Psoas muscle (tissue), 8 donors: ENCODE results near the gene ZCCHC7. TPM values are rescaled to one million over a fixed set of nuclear protein-coding genes. Genes with fewer than 3 reads are reported as not detected.

ENCODE experiments used
- ATAC-seq, 4 donors: fragments of 200-7000 bp; cut with Tn5 transposase; one replicate each; pipeline ENCODE4 v1.9.1; 2020; ENCODE audit warnings: moderate library complexity in 3 of 4, mild to moderate bottlenecking in 2 of 4
- DNase-seq, 2 donors: peaks; one replicate each; pipeline ENCODE4 v3.0.0-alpha.2; 2020
- H3K27ac ChIP-seq: fragments of 200-600 bp; one replicate; pipeline ENCODE4 v1.8.0; 2022
- H3K27me3 ChIP-seq, 3 donors: fragments of 200-600 bp in 1 of 3; one replicate each; pipeline versions ENCODE4 v1.6.1 to v1.8.0; 2013 to 2022; ENCODE audit warnings: low read length in 2 of 3, mild to moderate bottlenecking in 2 of 3, moderate library complexity in 1 of 3; ENCODE audit not compliant: insufficient read depth in 3 of 3
- H3K36me3 ChIP-seq, 2 donors: fragments of 200-600 bp in 1 of 2; one replicate each; pipeline versions ENCODE4 v1.6.1 to v1.8.0; 2013 to 2022; ENCODE audit warnings: low read depth in 1 of 2, mild to moderate bottlenecking in 1 of 2, moderate library complexity in 1 of 2; ENCODE audit not compliant: insufficient read depth in 1 of 2
- H3K4me1 ChIP-seq: fragments of 200-600 bp; one replicate; pipeline ENCODE4 v1.8.0; 2022
- H3K4me3 ChIP-seq: fragments of 200-600 bp; one replicate; pipeline ENCODE4 v1.8.0; 2022; ENCODE audit warnings: mild to moderate bottlenecking
- H3K9me3 ChIP-seq: fragments of 200-600 bp; one replicate; pipeline ENCODE4 v1.8.0; 2022
- CTCF ChIP-seq: fragments of 200-600 bp; IDR thresholded peaks from one replicate; pipeline ENCODE4 v1.8.0; 2022; ENCODE audit warnings: antibody characterized with exemption
- WGBS, 3 donors: extraction: QIAGEN DNeasy Blood & Tissue Kit; methylation state at CpG; one replicate each; pipeline versions ENCODE4 v1.1.6 to v1.1.7; 2013; 5-methylcytosine and 5-hydroxymethylcytosine counted together
- intact Hi-C, 2 donors: fragments of 100-400 bp; cut with DNase I; formaldehyde crosslinking; loops; one replicate each; pipeline versions ENCODE4 v1.11.0 to v1.14.2; 2022
- polyA plus RNA-seq, 3 donors: library from polyadenylated mRNA; stranded (reverse); fragments of 200-250 nt; gene quantifications; one replicate each; pipeline ENCODE4 v1.2.3, GENCODE V29; 2013
- total RNA-seq, 4 donors: library from RNA; stranded (reverse); fragmentation: NEBNext Ultra II Directional in 2 of 4; extraction: Animal tissue kit (Norgen Biotek cat#: 25700) in 2 of 4; gene quantifications; one replicate each; pipeline versions ENCODE4 v1.2.1 to v1.2.4, GENCODE V29; 2021 to 2023
- donor health status: healthy with polysubstance abuse.
- donor health status: DM: no; HTN: no; CAD: no; lungs with moderate emphysema.
- donor health status: Bipolar disorder and iron deficiency.
- donor health status: healthy.
- donor health status: DM: yes; HTN: yes; CAD: no.
- donor health status: DM: no; HTN: no; CAD: no.
- donor health status: DM: no; HTN: no; CAD: no.
- donor health status: DM: yes; HTN: yes; CAD: no.

ZCCHC7 gene
- total and polyA plus RNA-seq, 7 donors: 6.2 to 10.3 (median 7.3) TPM

DNA sequence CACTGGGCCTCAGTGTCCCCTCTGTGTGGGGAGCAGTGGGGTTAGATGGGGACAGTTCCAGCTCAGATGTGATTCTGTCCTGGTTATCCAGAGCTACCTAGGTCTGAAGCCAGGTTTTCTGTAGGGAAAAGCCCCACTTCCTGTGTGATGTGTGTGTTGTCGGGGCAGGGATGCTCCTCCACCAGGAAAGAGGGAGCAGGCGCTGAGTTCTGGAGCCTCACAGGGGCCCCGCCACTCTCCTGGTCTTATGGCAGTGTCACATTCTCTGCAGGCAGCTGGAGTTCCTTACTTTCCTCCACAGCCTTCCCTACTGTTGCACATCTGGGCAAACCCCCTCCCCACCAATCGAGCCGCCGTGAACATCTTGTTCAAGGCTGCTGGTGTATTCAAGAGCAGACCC, 263.0 kb downstream of the ZCCHC7 start:
- 68 to 75% (median 74%) methylated on average over 6 of the region's 6 CpGs for WGBS, 3 donors
- Histone ChIP-seq H3K27ac (no peak overlapping the region), H3K9me3 (no peaks in the 10 kb centered on the region), H3K4me3 (no peak overlapping the region), H3K4me1 (no peaks in the 10 kb centered on the region), H3K27me3 (no peaks in the 10 kb centered on the region), H3K36me3 (no peaks in the 10 kb centered on the region)
- intact Hi-C loops: no loop called here
- no peak for TF ChIP-seq CTCF
- DNase-seq (no peak), ATAC-seq (no peak)

GRCh38 chr9:37383876-37384746, 263.7 kb downstream of the ZCCHC7 start:
- H3K9me3 ChIP-seq: no peaks in the 10 kb centered on the region
- H3K4me3 ChIP-seq: no peak overlapping the region
- WGBS, 3 donors: 78 to 81% (median 80%) methylated on average over 12 of the region's 12 CpGs
- intact Hi-C loops: no loop called here
- H3K36me3 ChIP-seq: no peaks in the 10 kb centered on the region
- no peaks in the 10 kb centered on the region for H3K27me3 ChIP-seq
- ATAC-seq (no peak), DNase-seq (no peak)
- no peaks in the 10 kb centered on the region for H3K4me1 ChIP-seq
- no peak for TF ChIP-seq CTCF
- H3K27ac ChIP-seq: no peak overlapping the region

DNA sequence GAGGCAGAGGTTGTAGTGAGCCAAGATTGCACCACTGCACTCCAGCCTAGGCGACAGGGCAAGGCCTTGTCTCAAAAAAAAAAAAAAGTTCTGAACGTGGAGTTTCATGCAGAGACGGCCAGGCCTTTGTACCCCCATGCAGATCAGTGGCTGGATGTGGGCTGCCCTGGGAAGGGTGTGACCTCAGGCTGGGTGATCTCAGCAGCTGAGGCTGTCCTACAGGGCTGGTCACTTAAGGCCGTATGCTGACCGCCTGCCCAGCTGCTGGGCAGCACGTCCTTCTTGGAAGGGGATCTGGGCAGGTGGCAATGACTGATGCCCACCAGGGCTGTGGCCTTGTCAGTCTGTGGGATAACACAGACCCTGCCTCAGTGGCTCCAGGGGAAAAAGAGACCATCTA, 264.9 kb downstream of the ZCCHC7 start:
- intact Hi-C loops: no loop called here
- Histone ChIP-seq H3K9me3 (no peaks in the 10 kb centered on the region), H3K27ac (no peak overlapping the region), H3K4me3 (no peak overlapping the region), H3K4me1 (no peaks in the 10 kb centered on the region), H3K36me3 (no peaks in the 10 kb centered on the region), H3K27me3 (no peaks in the 10 kb centered on the region)
- no peak for ATAC-seq
- DNase-seq: no peak
- 63 to 65% (median 63%) methylated on average over 6 of the region's 6 CpGs for WGBS, 3 donors
- no peak for TF ChIP-seq CTCF

DNA sequence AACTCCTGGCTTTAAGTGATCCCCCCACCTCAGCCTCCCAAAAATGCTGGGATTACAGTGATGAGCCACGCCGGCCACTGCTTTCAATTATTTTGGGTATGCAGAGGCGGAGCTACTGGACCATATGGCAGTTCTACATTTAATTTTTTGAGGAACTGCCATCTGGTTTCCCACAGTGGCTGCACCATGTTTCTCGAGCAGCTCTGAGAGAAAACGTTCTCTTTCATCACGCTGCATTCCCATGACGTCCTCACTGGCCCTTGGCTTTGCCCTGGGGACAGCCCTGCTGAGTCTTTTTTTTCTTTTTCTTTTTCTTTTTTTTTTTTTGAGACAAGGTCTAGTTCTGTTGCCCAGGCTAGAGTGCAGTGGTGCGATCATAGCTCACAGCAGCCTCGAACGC, 266.6 kb downstream of the ZCCHC7 start:
- 68 to 73% (median 72%) methylated on average over 10 of the region's 10 CpGs for WGBS, 3 donors
- Histone ChIP-seq H3K4me1 (no peaks in the 10 kb centered on the region), H3K36me3 (no peaks in the 10 kb centered on the region), H3K9me3 (no peaks in the 10 kb centered on the region), H3K27me3 (no peaks in the 10 kb centered on the region), H3K4me3 (no peak overlapping the region), H3K27ac (no peak overlapping the region)
- ATAC-seq (no peak), DNase-seq (no peak)
- TF ChIP-seq CTCF: no peak
- intact Hi-C loops: no loop called here

- WGBS, 3 donors: 46 to 49% (median 48%) methylated on average over 7 of the region's 7 CpGs
- no peak for TF ChIP-seq CTCF
- H3K9me3 ChIP-seq: no peaks in the 10 kb centered on the region
- H3K27ac ChIP-seq: no peak overlapping the region
- H3K27me3 ChIP-seq: no peaks in the 10 kb centered on the region
- no peak for ATAC-seq
- no peak overlapping the region for H3K4me3 ChIP-seq
- no peaks in the 10 kb centered on the region for H3K4me1 ChIP-seq
- no peaks in the 10 kb centered on the region for H3K36me3 ChIP-seq
- intact Hi-C loops: no loop called here
- no peak for DNase-seq
Measured at GRCh38 chr9:37390759-37391158, 270.4 kb downstream of the ZCCHC7 start.
